NCI-H187 treated with DMSO at 0.1 percent for 48 hours (cell line): ENCODE data around the gene ALOX5.
"Not testable (repeated sequence)": the region's sequence is repeated elsewhere in the genome, so short reads cannot be mapped to it uniquely, and the experiment has no call there.

ENCODE experiments used
- DNase-seq: peaks from one replicate; lab custom pipeline; 2025; lab: John Stamatoyannopoulos, UW

Gene ALOX5

GRCh38 chr10:45374350-45375052 is 485 bp downstream of the ALOX5 start:
- no peak for DNase-seq

DNA sequence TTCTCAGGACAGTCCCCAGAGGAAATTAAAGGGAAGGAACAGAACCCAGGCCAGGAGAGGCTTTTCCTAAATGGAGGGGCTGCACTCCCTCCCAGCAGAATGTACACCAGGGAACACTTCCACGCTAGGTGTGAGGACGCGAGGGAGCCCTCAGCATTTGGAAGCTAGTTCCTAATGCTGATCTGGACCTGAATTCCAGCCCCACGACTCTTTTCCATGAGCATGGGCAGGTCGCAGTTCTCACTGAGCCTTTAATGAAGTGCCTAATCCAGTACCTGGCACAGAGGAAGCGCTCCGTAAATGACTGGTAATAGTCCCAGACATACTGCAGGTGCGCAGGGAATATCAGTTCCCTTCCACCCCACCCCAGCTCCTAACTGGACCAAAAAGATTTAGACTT is 1.1 kb downstream of the ALOX5 start:
- no peak for DNase-seq

- no peak for DNase-seq
Measured at GRCh38 chr10:45375716-45376231, 1.8 kb downstream of the ALOX5 start.

- no peak for DNase-seq
Measured at GRCh38 chr10:45376371-45376801, 2.4 kb downstream of the ALOX5 start.

DNA sequence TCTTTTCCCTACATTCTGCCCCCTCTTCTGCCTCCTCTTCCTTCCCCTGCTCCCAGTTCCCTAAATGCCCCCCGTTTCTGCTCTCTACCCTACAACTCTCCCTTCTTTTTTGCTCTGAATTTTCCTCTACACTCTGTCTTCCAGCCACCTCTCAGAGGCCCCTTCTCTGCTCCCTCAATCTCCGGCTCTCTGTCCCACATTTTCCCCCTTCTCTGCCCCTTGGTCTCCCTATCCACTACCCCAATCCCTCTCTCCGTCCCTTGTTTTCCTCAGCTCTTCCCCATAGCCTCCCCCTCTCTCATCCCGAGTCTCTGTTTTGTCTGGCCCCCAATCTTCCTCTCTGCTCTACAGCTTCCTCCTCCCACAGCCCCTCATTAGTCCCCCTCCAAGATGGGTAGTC is 3.3 kb downstream of the ALOX5 start:
- DNase-seq, result no peak

DNA sequence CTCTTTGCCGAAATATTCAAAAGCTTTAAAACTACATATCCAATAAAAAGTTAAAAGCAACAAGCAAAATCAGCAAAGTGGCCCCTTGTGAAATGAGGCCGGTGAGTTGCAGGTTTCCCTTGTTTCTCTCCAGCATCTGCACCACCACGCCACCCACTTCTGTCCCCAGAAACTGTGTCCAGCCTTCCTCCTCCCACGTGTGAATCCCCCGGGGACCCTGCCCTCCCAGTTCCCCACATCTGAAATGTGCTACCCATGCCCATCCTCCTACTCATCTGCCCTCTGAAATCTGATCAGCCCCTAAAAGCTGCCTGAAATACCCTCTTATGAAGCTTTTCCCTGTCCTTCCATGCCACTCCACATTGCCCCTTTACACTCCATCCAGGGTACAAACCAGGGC is 3.8 kb downstream of the ALOX5 start:
- no peak for DNase-seq

- no peak for DNase-seq
Measured at GRCh38 chr10:45378914-45379726, 5.1 kb downstream of the ALOX5 start.

GRCh38 chr10:45379891-45380540 is 6.0 kb downstream of the ALOX5 start:
- no peak for DNase-seq

GRCh38 chr10:45380903-45381620 is 7.0 kb downstream of the ALOX5 start:
- DNase-seq, result no peak

DNA sequence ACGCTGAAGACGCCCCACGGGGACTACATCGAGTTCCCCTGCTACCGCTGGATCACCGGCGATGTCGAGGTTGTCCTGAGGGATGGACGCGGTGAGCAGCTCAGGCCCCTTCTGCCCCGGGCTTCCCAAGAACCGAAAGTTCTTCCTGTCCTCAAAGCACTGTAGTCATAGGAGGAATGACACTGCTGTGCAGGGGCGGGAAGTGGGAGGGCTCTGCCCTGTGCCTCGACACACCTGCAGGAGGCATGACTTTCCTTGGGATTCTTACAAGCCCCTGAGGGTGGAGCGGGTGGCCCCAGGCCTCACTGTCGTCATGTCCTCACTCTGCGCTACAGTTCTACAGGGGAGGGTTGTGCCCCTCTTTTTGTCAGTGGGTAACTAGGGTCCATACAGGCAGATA is 8.6 kb downstream of the ALOX5 start:
- no peak for DNase-seq

- no peak for DNase-seq
Measured at GRCh38 chr10:45383682-45384330, 9.8 kb downstream of the ALOX5 start.

- no peak for DNase-seq
Measured at GRCh38 chr10:45386657-45387056, 12.6 kb downstream of the ALOX5 start.

GRCh38 chr10:45387096-45387893 is 13.3 kb downstream of the ALOX5 start:
- no peak for DNase-seq

DNA sequence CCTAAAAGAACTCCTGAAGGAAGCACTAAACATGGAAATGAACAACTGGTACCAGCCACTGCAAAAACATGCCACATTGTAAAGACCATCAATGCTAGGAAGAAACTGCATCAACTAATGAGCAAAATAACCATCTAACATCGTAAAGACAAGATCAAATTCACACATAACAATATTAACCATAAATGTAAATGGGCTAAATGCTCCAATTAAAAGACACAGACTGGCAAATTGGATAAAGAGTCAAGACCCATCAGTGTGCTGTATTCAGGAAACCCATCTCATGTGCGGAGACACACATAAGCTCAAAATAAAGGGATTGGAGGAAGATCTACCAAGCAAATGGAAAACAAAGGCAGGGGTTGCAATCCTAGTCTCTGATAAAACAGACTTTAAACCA is 15.7 kb downstream of the ALOX5 start:
- DNase-seq, result not testable (repeated sequence)

DNA sequence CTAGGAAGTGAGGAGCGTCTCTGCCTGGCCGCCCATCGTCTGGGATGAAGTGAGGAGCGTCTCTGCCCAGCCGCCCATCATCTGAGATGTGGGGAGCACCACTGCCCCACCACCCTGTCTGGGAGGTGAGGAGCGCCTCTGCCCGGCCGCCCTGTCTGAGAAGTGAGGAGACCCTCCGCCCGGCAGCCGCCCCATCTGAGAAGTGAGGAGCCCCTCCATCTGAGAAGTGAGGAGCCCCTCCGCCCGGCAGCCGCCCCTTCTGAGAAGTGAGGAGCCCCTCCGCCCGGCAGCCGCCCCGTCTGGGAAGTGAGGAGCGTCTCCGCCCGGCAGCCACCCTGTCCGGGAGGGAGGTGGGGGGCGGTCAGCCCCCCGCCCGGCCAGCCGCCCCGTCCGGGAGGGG is 17.6 kb downstream of the ALOX5 start:
- not testable (repeated sequence) for DNase-seq

DNA sequence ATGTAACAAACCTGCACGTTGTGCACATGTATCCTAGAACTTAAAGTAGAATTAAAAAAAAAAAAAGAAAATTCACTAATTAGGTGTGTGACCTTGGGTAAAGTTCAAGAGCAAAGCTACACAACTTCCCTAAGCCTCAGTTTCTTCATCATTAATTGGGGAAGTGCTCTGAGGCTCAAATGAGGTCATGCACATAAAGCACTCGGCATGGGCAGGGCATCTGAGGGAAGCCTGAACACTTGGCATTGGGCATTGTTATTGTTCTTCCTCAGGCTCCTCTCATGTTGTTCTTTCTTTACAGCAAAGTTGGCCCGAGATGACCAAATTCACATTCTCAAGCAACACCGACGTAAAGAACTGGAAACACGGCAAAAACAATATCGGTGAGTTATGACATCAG is 21.5 kb downstream of the ALOX5 start:
- DNase-seq, result no peak

- no peak for DNase-seq
Measured at GRCh38 chr10:45398595-45398994, 24.6 kb downstream of the ALOX5 start.

DNA sequence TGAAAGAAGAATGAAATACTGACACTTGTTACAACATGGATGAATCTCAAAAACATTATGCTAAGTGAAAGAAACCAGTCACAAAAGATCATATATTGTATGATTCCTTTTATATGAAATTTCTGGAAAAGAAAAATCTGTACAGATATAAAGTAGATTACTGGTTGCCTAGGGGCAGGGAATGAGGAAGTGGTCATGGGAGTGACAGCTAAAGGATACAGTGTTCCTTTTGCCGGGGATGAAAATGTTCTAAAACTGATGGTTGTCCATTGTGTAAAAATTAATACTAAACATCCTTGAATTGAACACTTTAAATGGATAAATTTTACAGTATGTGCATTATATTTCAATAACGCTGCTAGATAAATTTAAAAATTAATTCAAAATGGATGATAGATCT is 25.1 kb downstream of the ALOX5 start:
- no peak for DNase-seq

- no peak for DNase-seq
Measured at GRCh38 chr10:45403151-45403550, 29.1 kb downstream of the ALOX5 start.

DNA sequence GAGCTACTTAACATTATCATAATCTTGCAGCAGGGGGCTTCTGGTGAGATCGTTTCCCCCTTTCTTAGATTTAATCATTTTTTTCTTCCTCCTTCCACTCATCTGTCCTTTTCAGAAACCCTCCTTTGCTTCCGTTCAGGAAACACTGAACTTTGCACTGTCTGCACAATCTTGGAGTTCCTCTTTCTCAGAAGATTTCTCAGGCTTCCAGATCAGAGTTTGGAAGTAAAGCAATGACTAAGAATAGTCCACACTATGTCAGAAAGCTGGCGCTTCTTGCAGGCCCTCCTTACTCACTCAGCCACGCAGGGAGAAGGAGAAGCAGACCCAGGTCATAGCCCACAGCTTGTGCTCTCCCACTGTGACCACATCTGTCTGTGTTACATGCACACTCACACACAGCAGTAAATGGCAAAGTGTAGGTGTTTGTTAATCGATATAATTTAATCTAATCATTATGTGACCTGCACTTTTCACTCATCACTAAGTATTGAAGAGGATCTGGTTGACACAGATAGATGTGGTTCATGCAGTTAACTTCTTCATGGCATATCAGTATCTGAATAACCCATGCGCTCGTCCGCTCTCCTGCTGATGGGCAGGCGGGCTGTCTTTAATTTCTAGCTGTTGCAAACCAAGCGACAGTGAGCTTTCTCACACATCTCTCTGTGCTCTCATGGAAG is 30.2 kb downstream of the ALOX5 start:
- no peak for DNase-seq
